ENCODE measurements around the gene PDLIM3. TPM values are rescaled to one million over a fixed set of nuclear protein-coding genes. Genes with fewer than 3 reads are reported as not detected.
A peak's percentile ranks its signal among the peaks of the same experiment; 100 is the strongest.

The PDLIM3 gene
- total and polyA plus RNA-seq, 2 of the 13 experiments (the other 11 are each of a cell fraction or from before 2014, with no cell fraction given) = 5.9 to 14.0 TPM

DNA sequence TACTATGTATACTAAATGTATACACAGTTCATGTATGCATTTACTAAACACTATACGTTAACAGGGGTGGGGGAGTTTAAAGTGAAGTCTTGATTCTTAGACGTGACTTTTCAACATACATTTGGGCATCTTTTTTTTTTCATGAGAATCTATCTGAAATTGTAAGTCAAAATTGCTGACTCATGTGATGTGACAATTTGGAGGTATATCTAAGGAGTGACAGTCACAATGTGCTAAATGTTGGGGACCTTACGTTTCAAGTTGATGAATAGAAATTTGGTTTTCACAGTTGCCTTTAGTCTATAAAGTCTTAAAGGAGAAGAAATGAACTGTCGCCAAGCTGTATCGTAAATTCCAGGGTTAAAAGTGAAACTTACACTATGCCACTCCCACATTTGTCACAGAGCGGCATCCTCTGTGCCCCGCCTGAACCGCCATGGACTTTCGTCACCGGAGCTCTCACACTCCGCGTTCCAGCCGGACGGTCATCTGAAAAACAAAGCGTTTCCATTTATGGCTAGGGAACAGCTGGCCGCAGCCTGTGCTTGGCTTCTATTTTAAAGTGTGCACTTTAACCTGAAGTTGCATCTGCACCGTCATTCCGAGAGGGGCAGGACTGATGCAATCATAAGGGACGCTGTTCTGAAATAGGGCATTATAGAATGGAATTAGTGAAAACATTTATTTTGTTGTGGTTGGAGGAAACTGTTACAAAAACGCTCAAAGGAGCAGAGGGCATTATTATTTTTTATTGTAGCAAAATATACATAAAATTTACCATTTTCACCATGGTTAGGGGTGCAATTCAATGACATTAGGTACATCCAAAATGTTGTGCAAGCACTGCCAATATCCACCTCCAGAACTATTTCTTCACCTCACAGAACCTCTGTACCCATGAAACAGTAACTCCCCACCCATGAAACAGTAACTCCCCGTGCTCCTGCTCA, 30.9 kb downstream of the PDLIM3 start (continued):
- TF ChIP-seq, protein P1, sequence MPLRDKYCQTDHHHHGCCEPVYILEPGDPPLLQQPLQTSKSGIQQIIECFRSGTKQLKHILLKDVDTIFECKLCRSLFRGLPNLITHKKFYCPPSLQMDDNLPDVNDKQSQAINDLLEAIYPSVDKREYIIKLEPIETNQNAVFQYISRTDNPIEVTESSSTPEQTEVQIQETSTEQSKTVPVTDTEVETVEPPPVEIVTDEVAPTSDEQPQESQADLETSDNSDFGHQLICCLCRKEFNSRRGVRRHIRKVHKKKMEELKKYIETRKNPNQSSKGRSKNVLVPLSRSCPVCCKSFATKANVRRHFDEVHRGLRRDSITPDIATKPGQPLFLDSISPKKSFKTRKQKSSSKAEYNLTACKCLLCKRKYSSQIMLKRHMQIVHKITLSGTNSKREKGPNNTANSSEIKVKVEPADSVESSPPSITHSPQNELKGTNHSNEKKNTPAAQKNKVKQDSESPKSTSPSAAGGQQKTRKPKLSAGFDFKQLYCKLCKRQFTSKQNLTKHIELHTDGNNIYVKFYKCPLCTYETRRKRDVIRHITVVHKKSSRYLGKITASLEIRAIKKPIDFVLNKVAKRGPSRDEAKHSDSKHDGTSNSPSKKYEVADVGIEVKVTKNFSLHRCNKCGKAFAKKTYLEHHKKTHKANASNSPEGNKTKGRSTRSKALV (CRISPR knock-in tag; IDR thresholded peaks at IDR 0.05) = no peak
- TF ChIP-seq NFRKB (IDR thresholded peaks at IDR 0.05) (no peak), NFE2L1 (CRISPR knock-in tag; IDR thresholded peaks at IDR 0.05; ENCODE audit: borderline replicate concordance) (no peak), MTA3 (CRISPR knock-in tag; IDR thresholded peaks at IDR 0.05) (no peak), KMT2B (CRISPR knock-in tag; IDR thresholded peaks at IDR 0.05) (peak; percentile 78), DNMT1 (CRISPR knock-in tag; IDR thresholded peaks at IDR 0.05) (no peak), ZNF615 (CRISPR knock-in tag; IDR thresholded peaks at IDR 0.05; ENCODE audit: borderline replicate concordance) (no peak), HCFC1 (IDR thresholded peaks at IDR 0.05; ENCODE audit: low read depth, low read length) (no peak), IKZF1 (IDR thresholded peaks at IDR 0.05) (no peak), ZNF737 (CRISPR knock-in tag; IDR thresholded peaks at IDR 0.05; ENCODE audit: borderline replicate concordance) (no peak), RARA (CRISPR knock-in tag; IDR thresholded peaks at IDR 0.05) (peak; percentile 59), ZNF549 (CRISPR knock-in tag; IDR thresholded peaks at IDR 0.05) (no peak), DPF2 (CRISPR knock-in tag; IDR thresholded peaks at IDR 0.05; ENCODE audit: borderline replicate concordance, low read depth) (no peak), ZNF570 (CRISPR knock-in tag; IDR thresholded peaks at IDR 0.05; ENCODE audit: borderline replicate concordance) (no peak), KLF11 (CRISPR knock-in tag; IDR thresholded peaks at IDR 0.05) (no peak), HIVEP1 (CRISPR knock-in tag; IDR thresholded peaks at IDR 0.05) (peak; percentile 61; the same call in 1 of the 2 replicates), TARDBP (CRISPR knock-in tag; IDR thresholded peaks at IDR 0.05) (peak; percentile 29; the same call in 1 of the 2 replicates)
- TF ChIP-seq, protein P2, sequence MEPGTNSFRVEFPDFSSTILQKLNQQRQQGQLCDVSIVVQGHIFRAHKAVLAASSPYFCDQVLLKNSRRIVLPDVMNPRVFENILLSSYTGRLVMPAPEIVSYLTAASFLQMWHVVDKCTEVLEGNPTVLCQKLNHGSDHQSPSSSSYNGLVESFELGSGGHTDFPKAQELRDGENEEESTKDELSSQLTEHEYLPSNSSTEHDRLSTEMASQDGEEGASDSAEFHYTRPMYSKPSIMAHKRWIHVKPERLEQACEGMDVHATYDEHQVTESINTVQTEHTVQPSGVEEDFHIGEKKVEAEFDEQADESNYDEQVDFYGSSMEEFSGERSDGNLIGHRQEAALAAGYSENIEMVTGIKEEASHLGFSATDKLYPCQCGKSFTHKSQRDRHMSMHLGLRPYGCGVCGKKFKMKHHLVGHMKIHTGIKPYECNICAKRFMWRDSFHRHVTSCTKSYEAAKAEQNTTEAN (CRISPR knock-in tag; conservative IDR thresholded peaks at IDR 0.05) = no peak
- TF ChIP-seq, protein P3, sequence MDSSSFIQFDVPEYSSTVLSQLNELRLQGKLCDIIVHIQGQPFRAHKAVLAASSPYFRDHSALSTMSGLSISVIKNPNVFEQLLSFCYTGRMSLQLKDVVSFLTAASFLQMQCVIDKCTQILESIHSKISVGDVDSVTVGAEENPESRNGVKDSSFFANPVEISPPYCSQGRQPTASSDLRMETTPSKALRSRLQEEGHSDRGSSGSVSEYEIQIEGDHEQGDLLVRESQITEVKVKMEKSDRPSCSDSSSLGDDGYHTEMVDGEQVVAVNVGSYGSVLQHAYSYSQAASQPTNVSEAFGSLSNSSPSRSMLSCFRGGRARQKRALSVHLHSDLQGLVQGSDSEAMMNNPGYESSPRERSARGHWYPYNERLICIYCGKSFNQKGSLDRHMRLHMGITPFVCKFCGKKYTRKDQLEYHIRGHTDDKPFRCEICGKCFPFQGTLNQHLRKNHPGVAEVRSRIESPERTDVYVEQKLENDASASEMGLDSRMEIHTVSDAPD (CRISPR knock-in tag; IDR thresholded peaks at IDR 0.05) = no peak
- TF ChIP-seq, protein P4, sequence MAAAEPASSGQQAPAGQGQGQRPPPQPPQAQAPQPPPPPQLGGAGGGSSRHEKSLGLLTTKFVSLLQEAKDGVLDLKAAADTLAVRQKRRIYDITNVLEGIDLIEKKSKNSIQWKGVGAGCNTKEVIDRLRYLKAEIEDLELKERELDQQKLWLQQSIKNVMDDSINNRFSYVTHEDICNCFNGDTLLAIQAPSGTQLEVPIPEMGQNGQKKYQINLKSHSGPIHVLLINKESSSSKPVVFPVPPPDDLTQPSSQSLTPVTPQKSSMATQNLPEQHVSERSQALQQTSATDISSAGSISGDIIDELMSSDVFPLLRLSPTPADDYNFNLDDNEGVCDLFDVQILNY (CRISPR knock-in tag; conservative IDR thresholded peaks at IDR 0.05) = no peak
- TF ChIP-seq, protein P5, sequence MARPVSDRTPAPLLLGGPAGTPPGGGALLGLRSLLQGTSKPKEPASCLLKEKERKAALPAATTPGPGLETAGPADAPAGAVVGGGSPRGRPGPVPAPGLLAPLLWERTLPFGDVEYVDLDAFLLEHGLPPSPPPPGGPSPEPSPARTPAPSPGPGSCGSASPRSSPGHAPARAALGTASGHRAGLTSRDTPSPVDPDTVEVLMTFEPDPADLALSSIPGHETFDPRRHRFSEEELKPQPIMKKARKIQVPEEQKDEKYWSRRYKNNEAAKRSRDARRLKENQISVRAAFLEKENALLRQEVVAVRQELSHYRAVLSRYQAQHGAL (CRISPR knock-in tag; IDR thresholded peaks at IDR 0.05; ENCODE audit: not compliant biosample characterization) = no peak
- TF ChIP-seq, protein P6, sequence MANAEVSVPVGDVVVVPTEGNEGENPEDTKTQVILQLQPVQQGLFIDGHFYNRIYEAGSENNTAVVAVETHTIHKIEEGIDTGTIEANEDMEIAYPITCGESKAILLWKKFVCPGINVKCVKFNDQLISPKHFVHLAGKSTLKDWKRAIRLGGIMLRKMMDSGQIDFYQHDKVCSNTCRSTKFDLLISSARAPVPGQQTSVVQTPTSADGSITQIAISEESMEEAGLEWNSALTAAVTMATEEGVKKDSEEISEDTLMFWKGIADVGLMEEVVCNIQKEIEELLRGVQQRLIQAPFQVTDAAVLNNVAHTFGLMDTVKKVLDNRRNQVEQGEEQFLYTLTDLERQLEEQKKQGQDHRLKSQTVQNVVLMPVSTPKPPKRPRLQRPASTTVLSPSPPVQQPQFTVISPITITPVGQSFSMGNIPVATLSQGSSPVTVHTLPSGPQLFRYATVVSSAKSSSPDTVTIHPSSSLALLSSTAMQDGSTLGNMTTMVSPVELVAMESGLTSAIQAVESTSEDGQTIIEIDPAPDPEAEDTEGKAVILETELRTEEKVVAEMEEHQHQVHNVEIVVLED (CRISPR knock-in tag; IDR thresholded peaks at IDR 0.05; ENCODE audit: borderline replicate concordance) = no peak
